Suprapubic skin (tissue), 4 donors: ENCODE data around the gene VPS26B.

Experiments used
- EP300 ChIP-seq: sonication (generic); formaldehyde crosslinking; IDR thresholded peaks from one replicate; pipeline ENCODE4 v1.6.1; 2017; ENCODE audit warnings: antibody characterized with exemption
- POLR2A ChIP-seq, 2 donors: fragments of 450-650 bp; IDR thresholded peaks; one replicate each; pipeline ENCODE4 v1.6.1; 2017; ENCODE audit warnings: antibody characterized with exemption in 2 of 2, mild to moderate bottlenecking in 2 of 2, moderate library complexity in 2 of 2
- POLR2AphosphoS5 ChIP-seq, 3 donors: sonication (generic); formaldehyde crosslinking; IDR thresholded peaks; one replicate each; pipeline ENCODE4 v1.6.1; 2017; ENCODE audit warnings: antibody characterized with exemption in 3 of 3
- TF ChIP-seq, protein P1 (sequence below), 2 donors: fragments of 200-600 bp in 1 of 2; fragments of 450-650 bp in 1 of 2; sonication (generic) in 1 of 2; IDR thresholded peaks; one replicate each; pipeline ENCODE4 v1.5.1; 2016 to 2019; ENCODE audit warnings: antibody characterized with exemption in 2 of 2, mild to moderate bottlenecking in 1 of 2, moderate library complexity in 1 of 2

DNA sequence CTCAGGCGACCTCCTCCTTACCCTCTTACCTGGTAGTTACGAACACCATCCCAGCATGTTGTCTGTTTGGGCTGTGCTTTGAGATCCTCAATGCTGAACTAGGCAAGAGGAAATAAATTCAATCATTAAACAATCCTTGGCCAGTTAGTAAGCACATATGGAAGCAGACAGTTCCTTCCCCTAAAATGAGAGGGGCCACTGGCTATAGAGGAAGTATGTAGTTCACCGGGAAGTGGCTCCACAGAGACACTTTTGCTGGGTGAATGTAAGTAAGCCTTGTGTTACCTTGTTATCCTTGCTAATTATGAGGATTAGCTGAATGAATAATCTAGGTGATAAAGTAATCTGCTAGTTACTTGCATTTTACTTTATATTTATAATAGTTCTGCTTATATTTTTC is 25.8 kb downstream of the VPS26B start:
- TF ChIP-seq EP300, result no peak
- TF ChIP-seq, protein P1, sequence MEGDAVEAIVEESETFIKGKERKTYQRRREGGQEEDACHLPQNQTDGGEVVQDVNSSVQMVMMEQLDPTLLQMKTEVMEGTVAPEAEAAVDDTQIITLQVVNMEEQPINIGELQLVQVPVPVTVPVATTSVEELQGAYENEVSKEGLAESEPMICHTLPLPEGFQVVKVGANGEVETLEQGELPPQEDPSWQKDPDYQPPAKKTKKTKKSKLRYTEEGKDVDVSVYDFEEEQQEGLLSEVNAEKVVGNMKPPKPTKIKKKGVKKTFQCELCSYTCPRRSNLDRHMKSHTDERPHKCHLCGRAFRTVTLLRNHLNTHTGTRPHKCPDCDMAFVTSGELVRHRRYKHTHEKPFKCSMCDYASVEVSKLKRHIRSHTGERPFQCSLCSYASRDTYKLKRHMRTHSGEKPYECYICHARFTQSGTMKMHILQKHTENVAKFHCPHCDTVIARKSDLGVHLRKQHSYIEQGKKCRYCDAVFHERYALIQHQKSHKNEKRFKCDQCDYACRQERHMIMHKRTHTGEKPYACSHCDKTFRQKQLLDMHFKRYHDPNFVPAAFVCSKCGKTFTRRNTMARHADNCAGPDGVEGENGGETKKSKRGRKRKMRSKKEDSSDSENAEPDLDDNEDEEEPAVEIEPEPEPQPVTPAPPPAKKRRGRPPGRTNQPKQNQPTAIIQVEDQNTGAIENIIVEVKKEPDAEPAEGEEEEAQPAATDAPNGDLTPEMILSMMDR (IDR thresholded peaks at IDR 0.05), result no peak
- TF ChIP-seq POLR2A (IDR thresholded peaks at IDR 0.05), result no peak
- no peak for TF ChIP-seq POLR2AphosphoS5 (IDR thresholded peaks at IDR 0.05)
